Measurements from ENCODE around the gene DAZ3. TPM values are rescaled to one million over a fixed set of nuclear protein-coding genes. Genes with fewer than 3 reads are reported as not detected.
"Not testable (repeated sequence)": the region's sequence is repeated elsewhere in the genome, so short reads cannot be mapped to it uniquely, and the experiment has no call there.

DAZ3 gene
- total RNA-seq, result 1 to 10 TPM in 2 of 4 donors, not detected in 2; 2.1 to 2.7 TPM

- WGBS, result no CpG with 5 or more reads among the region's 23 CpGs
- not testable (repeated sequence) for DNase-seq (ENCODE audit: low spot score in 2 of 2); H3K9me3 ChIP-seq; H3K4me1 ChIP-seq; H3K27me3 ChIP-seq; H3K36me3 ChIP-seq; H3K27ac ChIP-seq; H3K4me3 ChIP-seq
Observed at GRCh38 chrY:24813293-24813692, at the start of gene DAZ3. Gene DAZ3 (minus strand): TSS chrY:24813393. CDS start chrY:24813185, 208 bp downstream.

- H3K27me3 ChIP-seq; H3K9me3 ChIP-seq; H3K27ac ChIP-seq; H3K36me3 ChIP-seq; H3K4me1 ChIP-seq; DNase-seq (ENCODE audit: low spot score in 2 of 2); H3K4me3 ChIP-seq: not testable (repeated sequence)
- no CpG with 5 or more reads among the region's 23 CpGs for WGBS
Observed at GRCh38 chrY:24833619-24834018, 20.4 kb upstream of the DAZ3 start, which contains the start of gene DAZ4. Gene DAZ4 (plus strand): TSS chrY:24833919. CDS start chrY:24834127, 208 bp downstream.

- not testable (repeated sequence) for H3K4me1 ChIP-seq; H3K36me3 ChIP-seq; H3K4me3 ChIP-seq; H3K27ac ChIP-seq; H3K27me3 ChIP-seq; DNase-seq (ENCODE audit: low spot score in 2 of 2); H3K9me3 ChIP-seq
- WGBS, result no CpG with 5 or more reads among the region's 4 CpGs
Observed at GRCh38 chrY:24825069-24825468, 11.9 kb upstream of the DAZ3 start.

GRCh38 chrY:24824184-24824879, 11.1 kb upstream of the DAZ3 start:
- not testable (repeated sequence) for H3K4me1 ChIP-seq; H3K27ac ChIP-seq; H3K27me3 ChIP-seq; DNase-seq (ENCODE audit: low spot score in 2 of 2); H3K4me3 ChIP-seq; H3K36me3 ChIP-seq; H3K9me3 ChIP-seq
- WGBS, result no CpG with 5 or more reads among the region's 4 CpGs

- H3K9me3 ChIP-seq; H3K27me3 ChIP-seq; H3K4me3 ChIP-seq; H3K4me1 ChIP-seq; H3K36me3 ChIP-seq; H3K27ac ChIP-seq; DNase-seq (ENCODE audit: low spot score in 2 of 2): not testable (repeated sequence)
- WGBS, result no CpG with 5 or more reads among the region's 3 CpGs
Observed at GRCh38 chrY:24821836-24822235, 8.6 kb upstream of the DAZ3 start.

Other genes with a start within 250 kb of the DAZ3 start
- 1 to 10 TPM in 1 of 4 donors, under 1 TPM in 1, not detected in 2; 0.81 to 1.1 TPM for gene BPY2B, start 195.4 kb downstream of the DAZ3 start, total RNA-seq
- under 1 TPM in 2 of 4 donors, not detected in 2; 0.42 to 0.85 TPM for gene DAZ4, start 20.5 kb upstream of the DAZ3 start, total RNA-seq
- 1 to 10 TPM in 1 of 4 donors, under 1 TPM in 1, not detected in 2; 0.81 to 1.1 TPM for gene BPY2C, start 238.7 kb upstream of the DAZ3 start, total RNA-seq

Data from suprapubic skin (tissue), 4 donors.